ENCODE results near the gene LPP.

- TF ChIP-seq POLR2AphosphoS5 (IDR thresholded peaks at IDR 0.05; ENCODE audit: low read depth, low read length) (no peak), REST (IDR thresholded peaks at IDR 0.05; ENCODE audit: insufficient read depth in 1 of 2, low read depth in 2 of 2, low read length in 2 of 2) (no peak), TAF1 (IDR thresholded peaks at IDR 0.05; ENCODE audit: borderline replicate concordance, insufficient read depth, low read length) (no peak), FOXP2 (optimal IDR thresholded peaks at IDR 0.05; ENCODE audit: borderline replicate concordance, extremely low read depth, extremely low read length, insufficient read depth) (no peak)
Measured at GRCh38 chr3:188482929-188483328, 329.0 kb downstream of the LPP start.
